B cell (primary cell): ENCODE measurements around the gene PDZRN4. TPM values are rescaled to one million over a fixed set of nuclear protein-coding genes. Genes with fewer than 3 reads are reported as not detected.
"Not testable (repeated sequence)": the region's sequence is repeated elsewhere in the genome, so short reads cannot be mapped to it uniquely, and the experiment has no call there.

ENCODE experiments used
- ATAC-seq: fragments of 200-7000 bp; cut with Tn5 transposase; one replicate; pipeline ENCODE4 v1.10.0; 2021; ENCODE audit warnings: low read depth, mild to moderate bottlenecking, moderate number of reproducible peaks, moderate library complexity
- CTCF ChIA-PET: fragments of 350-600 bp; sonication (Branson Sonifier 250); formaldehyde crosslinking; loops from one replicate; lab custom pipeline; 2021; ENCODE audit warnings: antibody characterized with exemption, inconsistent platforms; lab: Charles Lee
- POLR2A ChIA-PET: fragments of 350-600 bp; sonication (Branson Sonifier 250); formaldehyde crosslinking; loops from one replicate; lab custom pipeline; 2021; ENCODE audit warnings: antibody characterized with exemption; lab: Charles Lee
- DNase-seq: peaks from one replicate; pipeline ENCODE4 v3.0.0; 2013
- H2AFZ ChIP-seq: 2 replicates; pipeline ENCODE4 v1.6.1; 2012; ENCODE audit warnings: mild to moderate bottlenecking, low read depth, low read length; ENCODE audit not compliant: insufficient read depth, poor library complexity, severe bottlenecking
- H3K27ac ChIP-seq, 2 donors: 1 replicate in 1 of 2; 2 replicates in 1 of 2; pipeline ENCODE4 v1.5.1; 2012 to 2013; ENCODE audit warnings: low read length in 2 of 2, mild to moderate bottlenecking in 2 of 2, moderate library complexity in 1 of 2
- H3K27me3 ChIP-seq, 4 experiments: fragments of 200-600 bp in 1 of 4; sonication (generic) in 1 of 4; replicated peaks in 1 of 4; 1 replicate in 2 of 4; 2 replicates in 2 of 4; pipeline versions ENCODE4 v1.6.1 to v1.7.0; 2013 to 2016; ENCODE audit warnings: low read length in 3 of 4, mild to moderate bottlenecking in 2 of 4, mixed read lengths in 1 of 4, moderate library complexity in 1 of 4; ENCODE audit not compliant: insufficient read depth in 4 of 4, control insufficient read depth in 3 of 4; ENCODE audit errors: control extremely low read depth in 1 of 4
- H3K36me3 ChIP-seq, 2 experiments: replicated peaks in 1 of 2; 1 replicate in 1 of 2; 2 replicates in 1 of 2; pipeline versions ENCODE4 v1.6.1 to v1.7.1; 2013; ENCODE audit warnings: low read length in 1 of 2; ENCODE audit not compliant: insufficient read depth in 2 of 2, control insufficient read depth in 1 of 2; ENCODE audit errors: control extremely low read depth in 1 of 2, extremely low read depth in 1 of 2
- H3K4me1 ChIP-seq, 2 donors: fragments of 200-600 bp in 1 of 2; sonication (generic) in 1 of 2; 1 replicate in 1 of 2; 2 replicates in 1 of 2; pipeline versions ENCODE4 v1.5.1 to v1.6.1; 2013 to 2017; ENCODE audit warnings: low read length in 2 of 2; ENCODE audit not compliant: control insufficient read depth in 2 of 2, insufficient read depth in 2 of 2
- H3K4me2 ChIP-seq: replicated peaks from 2 replicates; pipeline ENCODE3; 2012; ENCODE audit warnings: mild to moderate bottlenecking, low read depth, low read length; ENCODE audit not compliant: poor library complexity, severe bottlenecking
- H3K4me3 ChIP-seq, 5 experiments: fragments of 200-600 bp in 1 of 5; sonication (generic) in 1 of 5; 1 replicate in 3 of 5; 2 replicates in 2 of 5; pipeline versions ENCODE4 v1.5.1 to v1.7.0; 2011 to 2016; ENCODE audit warnings: low read length in 4 of 5, mild to moderate bottlenecking in 4 of 5, low read depth in 2 of 5, control low read depth in 1 of 5, moderate library complexity in 1 of 5; ENCODE audit not compliant: insufficient read depth in 1 of 5; ENCODE audit errors: control extremely low read depth in 1 of 5, extremely low read depth in 1 of 5
- H3K79me2 ChIP-seq: fragments of 200-600 bp; sonication (generic); one replicate; pipeline ENCODE4 v1.6.0; 2016; ENCODE audit warnings: low read length; ENCODE audit not compliant: control insufficient read depth, insufficient read depth
- H3K9ac ChIP-seq: fragments of 200-600 bp; sonication (generic); 2 replicates; pipeline ENCODE4 v1.6.1; 2017; ENCODE audit warnings: mild to moderate bottlenecking, low read length, moderate library complexity
- H3K9me3 ChIP-seq, 3 donors: one replicate each; pipeline versions ENCODE4 v1.6.1 to v1.7.1; 2013; ENCODE audit warnings: low read length in 2 of 3; ENCODE audit not compliant: control insufficient read depth in 2 of 3, insufficient read depth in 1 of 3; ENCODE audit errors: control extremely low read depth in 1 of 3
- H4K20me1 ChIP-seq: 2 replicates; pipeline ENCODE4 v1.6.0; 2012; ENCODE audit warnings: mild to moderate bottlenecking, low read length; ENCODE audit not compliant: insufficient read depth, control insufficient read depth, poor library complexity, severe bottlenecking
- H3K27ac Mint-ChIP-seq: one replicate; pipeline ENCODE4 v1.8.0; 2021; ENCODE audit warnings: mixed read lengths
- H3K27me3 Mint-ChIP-seq: one replicate; pipeline ENCODE4 v1.8.0; 2021; ENCODE audit warnings: mixed read lengths
- H3K4me1 Mint-ChIP-seq: one replicate; pipeline ENCODE4 v1.8.0; 2021; ENCODE audit warnings: mixed read lengths
- H3K4me3 Mint-ChIP-seq: one replicate; pipeline ENCODE4 v1.8.0; 2021; ENCODE audit warnings: mixed read lengths
- H3K9me3 Mint-ChIP-seq: one replicate; pipeline ENCODE4 v1.8.0; 2022; ENCODE audit warnings: mixed read lengths; ENCODE audit not compliant: insufficient read depth
- EZH2 ChIP-seq: IDR thresholded peaks from 2 replicates; pipeline ENCODE4 v1.6.1; 2012; ENCODE audit warnings: borderline replicate concordance, low read depth, mild to moderate bottlenecking, moderate library complexity, low read length; ENCODE audit not compliant: insufficient read depth, poor library complexity, severe bottlenecking
- WGBS: methylation state at CpG from one replicate; pipeline ENCODE4 v1.1.5; 2013; ENCODE audit warnings: missing lambda C conversion rate; ENCODE audit not compliant: insufficient coverage; 5-methylcytosine and 5-hydroxymethylcytosine counted together
- intact Hi-C: fragments of 100-400 bp; cut with micrococcal nuclease; formaldehyde crosslinking; loops from one replicate; pipeline ENCODE4 v1.10.0; 2022
- polyA plus RNA-seq: library from polyadenylated mRNA; depleted of rRNA; stranded (reverse); fragments of >200 nt; gene quantifications from 2 replicates; pipeline ENCODE4 v1.2.3, GENCODE V29; 2012
- total RNA-seq, 2 donors: library from RNA; stranded (reverse); fragments of 120-200 nt in 1 of 2; gene quantifications; 1 replicate in 1 of 2; 2 replicates in 1 of 2; pipeline versions ENCODE4 v1.2.3 to v1.2.4, GENCODE V29; 2013 to 2022
- TF ChIP-seq, protein P1 (sequence below): fragments of 200-600 bp; IDR thresholded peaks from one replicate; pipeline ENCODE4 v1.8.0; 2022; ENCODE audit warnings: antibody characterized with exemption, mild to moderate bottlenecking

PDZRN4 gene
- total and polyA plus RNA-seq, 2 donors (not counting 1 experiment from before 2014, with no cell fraction given) = not detected

DNA sequence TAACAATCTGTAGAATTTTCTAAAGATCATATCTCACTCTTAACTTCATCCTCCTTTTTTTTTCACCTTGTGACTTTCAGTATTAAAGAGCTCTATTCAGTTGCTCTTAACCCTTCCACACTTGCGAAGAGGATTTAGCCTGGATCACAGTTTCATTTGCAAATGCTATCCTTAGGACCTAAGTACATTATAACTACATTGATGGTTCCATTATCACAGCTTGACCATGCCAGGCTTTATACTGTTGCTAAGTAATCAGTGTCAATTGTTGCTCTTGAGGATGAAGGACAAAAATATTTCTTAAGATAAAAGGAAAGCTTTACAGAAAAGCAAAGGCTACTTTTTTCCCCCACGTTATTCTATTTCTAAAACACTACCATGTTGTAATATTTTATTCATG, 122.2 kb downstream of the PDZRN4 start:
- H4K20me1 ChIP-seq = no peaks in the 10 kb centered on the region
- H3K4me1 Mint-ChIP-seq = no peaks in the 10 kb centered on the region
- H3K4me3 Mint-ChIP-seq = no peak overlapping the region
- no peak overlapping the region for H3K4me3 ChIP-seq
- no peaks in the 10 kb centered on the region for H3K9me3 ChIP-seq
- no peaks in the 10 kb centered on the region for H3K27me3 ChIP-seq
- no peak overlapping the region for H2AFZ ChIP-seq
- ATAC-seq (no peak), DNase-seq (no peak)
- H3K79me2 ChIP-seq = no peaks in the 10 kb centered on the region
- no peak overlapping the region for H3K27ac ChIP-seq
- no peak overlapping the region for H3K4me2 ChIP-seq
- H3K36me3 ChIP-seq = no peaks in the 10 kb centered on the region
- POLR2A ChIA-PET = no interaction called here
- CTCF ChIA-PET = no interaction called here
- intact Hi-C loops = no loop called here
- H3K27ac Mint-ChIP-seq = no peak overlapping the region
- H3K9ac ChIP-seq = no peak overlapping the region
- 100% methylated on average over 1 of the region's 2 CpGs for WGBS
- TF ChIP-seq, protein P1, sequence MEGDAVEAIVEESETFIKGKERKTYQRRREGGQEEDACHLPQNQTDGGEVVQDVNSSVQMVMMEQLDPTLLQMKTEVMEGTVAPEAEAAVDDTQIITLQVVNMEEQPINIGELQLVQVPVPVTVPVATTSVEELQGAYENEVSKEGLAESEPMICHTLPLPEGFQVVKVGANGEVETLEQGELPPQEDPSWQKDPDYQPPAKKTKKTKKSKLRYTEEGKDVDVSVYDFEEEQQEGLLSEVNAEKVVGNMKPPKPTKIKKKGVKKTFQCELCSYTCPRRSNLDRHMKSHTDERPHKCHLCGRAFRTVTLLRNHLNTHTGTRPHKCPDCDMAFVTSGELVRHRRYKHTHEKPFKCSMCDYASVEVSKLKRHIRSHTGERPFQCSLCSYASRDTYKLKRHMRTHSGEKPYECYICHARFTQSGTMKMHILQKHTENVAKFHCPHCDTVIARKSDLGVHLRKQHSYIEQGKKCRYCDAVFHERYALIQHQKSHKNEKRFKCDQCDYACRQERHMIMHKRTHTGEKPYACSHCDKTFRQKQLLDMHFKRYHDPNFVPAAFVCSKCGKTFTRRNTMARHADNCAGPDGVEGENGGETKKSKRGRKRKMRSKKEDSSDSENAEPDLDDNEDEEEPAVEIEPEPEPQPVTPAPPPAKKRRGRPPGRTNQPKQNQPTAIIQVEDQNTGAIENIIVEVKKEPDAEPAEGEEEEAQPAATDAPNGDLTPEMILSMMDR = no peak
- TF ChIP-seq EZH2 = no peak
- no peaks in the 10 kb centered on the region for H3K9me3 Mint-ChIP-seq
- no peaks in the 10 kb centered on the region for H3K4me1 ChIP-seq
- H3K27me3 Mint-ChIP-seq = no peaks in the 10 kb centered on the region

DNA sequence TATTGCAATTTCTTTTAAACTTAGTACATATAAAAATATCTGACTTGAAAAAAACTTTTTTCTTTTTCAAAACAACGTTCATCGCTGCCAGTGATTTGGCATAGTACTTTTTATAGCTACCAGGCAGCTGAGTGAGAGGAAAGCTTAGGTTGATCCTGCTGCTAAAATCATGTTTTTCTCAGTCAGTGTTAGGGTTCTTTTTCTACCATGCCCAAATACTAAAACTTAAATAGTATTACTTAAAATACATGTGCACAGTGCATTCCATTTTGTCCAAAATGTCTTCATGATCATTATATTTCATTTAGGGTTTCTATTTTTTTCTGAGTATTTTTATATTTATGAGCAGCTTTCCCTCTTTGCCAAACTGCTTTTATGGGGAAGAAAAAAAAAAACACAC, 123.8 kb downstream of the PDZRN4 start:
- Histone ChIP-seq H3K27ac (no peak overlapping the region), H3K4me1 (no peaks in the 10 kb centered on the region), H3K27me3 (no peaks in the 10 kb centered on the region), H3K36me3 (no peaks in the 10 kb centered on the region), H3K4me3 (no peak overlapping the region), H3K4me2 (no peak overlapping the region), H4K20me1 (no peaks in the 10 kb centered on the region), H2AFZ (no peak overlapping the region), H3K79me2 (no peaks in the 10 kb centered on the region), H3K9ac (no peak overlapping the region), H3K9me3 (no peaks in the 10 kb centered on the region)
- no peak for TF ChIP-seq EZH2
- TF ChIP-seq, protein P1 = no peak
- ChIA-PET POLR2A (no interaction called here), CTCF (no interaction called here)
- no peak for DNase-seq
- ATAC-seq = no peak
- Mint-ChIP-seq H3K4me1 (no peaks in the 10 kb centered on the region), H3K9me3 (no peaks in the 10 kb centered on the region), H3K27me3 (no peaks in the 10 kb centered on the region), H3K27ac (no peak overlapping the region), H3K4me3 (no peak overlapping the region)
- intact Hi-C loops = no loop called here
- no CpG with 5 or more reads among the region's 2 CpGs for WGBS

DNA sequence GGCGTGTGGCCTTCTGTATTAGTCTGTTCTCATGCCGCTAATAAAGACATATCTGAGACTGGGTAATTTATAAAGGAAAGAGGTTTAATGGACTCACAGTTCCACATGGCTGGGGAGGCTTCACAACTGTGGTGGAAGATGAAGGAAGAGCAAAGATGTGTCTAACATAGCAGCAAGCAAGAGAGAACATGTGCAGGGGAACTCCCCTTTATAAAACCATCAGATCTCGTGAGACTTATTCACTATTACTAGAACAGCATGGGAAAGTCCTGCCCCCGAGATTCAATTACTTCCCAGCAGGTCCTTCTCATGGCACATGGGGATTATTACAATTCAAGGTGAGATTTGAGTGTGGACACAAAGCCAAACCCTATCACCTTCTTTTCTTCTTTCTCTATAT, 124.3 kb downstream of the PDZRN4 start:
- H2AFZ ChIP-seq, H3K36me3 ChIP-seq, H3K4me3 ChIP-seq, H3K4me3 Mint-ChIP-seq, H3K27me3 Mint-ChIP-seq, H3K27ac Mint-ChIP-seq, ATAC-seq, H3K9me3 Mint-ChIP-seq, H3K9me3 ChIP-seq, CTCF ChIA-PET, intact Hi-C loops, H4K20me1 ChIP-seq, POLR2A ChIA-PET, H3K4me2 ChIP-seq, H3K4me1 ChIP-seq, H3K79me2 ChIP-seq, DNase-seq, H3K9ac ChIP-seq, H3K27ac ChIP-seq, H3K27me3 ChIP-seq, H3K4me1 Mint-ChIP-seq: not testable (repeated sequence)
- WGBS = no CpG with 5 or more reads among the region's 4 CpGs
